Osteocyte (in vitro differentiated cells): Measurements from ENCODE around the gene FAM8A1. TPM values are rescaled to one million over a fixed set of nuclear protein-coding genes. Genes with fewer than 3 reads are reported as not detected.
A peak's percentile ranks its signal among the peaks of the same experiment; 100 is the strongest.

Experiments
- DNase-seq: peaks from one replicate; pipeline ENCODE4 v3.0.0; 2021; ENCODE audit warnings: mixed read lengths; ENCODE audit not compliant: unreplicated experiment; ENCODE audit errors: extremely low spot score
- H3K27ac Mint-ChIP-seq: one replicate; pipeline ENCODE4 v1.8.0; 2021; ENCODE audit warnings: mild to moderate bottlenecking, mixed read lengths; ENCODE audit not compliant: unreplicated experiment
- H3K27me3 Mint-ChIP-seq: one replicate; pipeline ENCODE4 v1.8.0; 2021; ENCODE audit warnings: mixed read lengths; ENCODE audit not compliant: unreplicated experiment
- H3K36me3 Mint-ChIP-seq: one replicate; pipeline ENCODE4 v1.8.0; 2021; ENCODE audit warnings: mixed read lengths; ENCODE audit not compliant: unreplicated experiment
- H3K4me1 Mint-ChIP-seq: one replicate; pipeline ENCODE4 v1.8.0; 2021; ENCODE audit warnings: mixed read lengths; ENCODE audit not compliant: unreplicated experiment
- H3K4me3 Mint-ChIP-seq: one replicate; pipeline ENCODE4 v1.8.0; 2021; ENCODE audit warnings: mild to moderate bottlenecking, moderate library complexity, mixed read lengths; ENCODE audit not compliant: unreplicated experiment
- H3K9me3 Mint-ChIP-seq: one replicate; pipeline ENCODE4 v1.8.0; 2021; ENCODE audit warnings: mixed read lengths; ENCODE audit not compliant: unreplicated experiment
- CTCF ChIP-seq: fragments of 200-600 bp; sonication (generic); IDR thresholded peaks from 2 replicates; pipeline ENCODE4 v1.5.0; 2021; ENCODE audit warnings: antibody characterized with exemption, mild to moderate bottlenecking, moderate library complexity
- total RNA-seq: library from RNA; stranded (reverse); gene quantifications from 2 replicates; pipeline ENCODE4 v1.2.1, GENCODE V29; 2021

The FAM8A1 gene
- total RNA-seq, 1 donor from 2014 or later = 32.2 TPM

DNA sequence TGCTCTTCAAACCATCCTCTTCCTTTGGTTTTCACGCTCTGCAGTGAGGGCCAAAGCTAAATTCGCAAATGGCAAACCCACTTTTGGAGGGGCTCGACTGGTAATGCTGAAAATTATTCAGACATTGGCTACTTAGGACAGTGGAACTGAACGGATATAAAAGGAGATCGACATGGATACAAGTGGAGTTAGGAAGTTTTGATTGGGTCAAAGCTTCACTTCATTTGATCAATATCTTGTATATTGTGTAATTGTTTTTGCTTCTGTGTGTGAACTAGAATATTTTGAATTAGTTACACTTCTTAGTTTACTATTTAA is 1.2 kb downstream of the FAM8A1 start:
- Mint-ChIP-seq H3K36me3 (peaks cover 28% of the 10 kb centered on the region), H3K27me3 (no peaks in the 10 kb centered on the region), H3K9me3 (peaks cover 6% of the 10 kb centered on the region), H3K4me3 (peak overlapping the region; percentile 80), H3K4me1 (peaks cover 35% of the 10 kb centered on the region), H3K27ac (peak overlapping the region; percentile 66)
- no peak for TF ChIP-seq CTCF
- no peak for DNase-seq

- no peak for DNase-seq
- Mint-ChIP-seq H3K27me3 (no peaks in the 10 kb centered on the region), H3K4me3 (no peak overlapping the region), H3K9me3 (no peaks in the 10 kb centered on the region), H3K36me3 (peaks cover 35% of the 10 kb centered on the region), H3K27ac (no peak overlapping the region), H3K4me1 (peaks cover 27% of the 10 kb centered on the region)
- TF ChIP-seq CTCF = no peak
These were observed 2.8 kb downstream of the FAM8A1 start for GRCh38 chr6:17602888-17603287.

GRCh38 chr6:17606606-17607005 is 6.5 kb downstream of the FAM8A1 start:
- no peak for DNase-seq
- H3K27ac Mint-ChIP-seq = no peak overlapping the region
- H3K36me3 Mint-ChIP-seq = peaks cover 45% of the 10 kb centered on the region
- no peak for TF ChIP-seq CTCF
- H3K4me3 Mint-ChIP-seq = no peak overlapping the region
- no peaks in the 10 kb centered on the region for H3K27me3 Mint-ChIP-seq
- no peaks in the 10 kb centered on the region for H3K9me3 Mint-ChIP-seq
- peaks cover 11% of the 10 kb centered on the region for H3K4me1 Mint-ChIP-seq

GRCh38 chr6:17610835-17611234 is 10.7 kb downstream of the FAM8A1 start:
- peaks cover 26% of the 10 kb centered on the region for H3K36me3 Mint-ChIP-seq
- no peak overlapping the region for H3K27ac Mint-ChIP-seq

DNA sequence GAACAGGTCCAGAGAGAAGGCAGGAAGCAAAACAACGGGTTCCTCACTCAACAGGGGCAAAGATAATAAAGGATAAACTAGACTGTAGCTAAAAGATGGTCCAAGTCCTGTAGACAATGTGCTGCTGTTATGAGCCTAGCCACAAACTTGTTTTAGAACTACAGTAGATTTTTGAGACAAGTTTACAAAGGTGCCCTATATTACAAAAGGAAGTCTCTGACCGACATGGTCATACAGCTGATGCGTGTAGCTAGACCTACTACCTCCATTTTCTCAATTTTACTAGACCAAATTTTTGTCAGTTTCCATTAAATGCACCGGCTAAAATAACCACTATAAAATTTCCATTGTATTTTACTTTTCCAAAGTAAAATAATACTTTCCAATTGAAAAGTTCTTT is 11.9 kb downstream of the FAM8A1 start:
- Mint-ChIP-seq H3K27ac (peak overlapping the region; percentile 21), H3K36me3 (peaks cover 24% of the 10 kb centered on the region), H3K9me3 (no peaks in the 10 kb centered on the region), H3K4me1 (no peaks in the 10 kb centered on the region), H3K4me3 (no peak overlapping the region), H3K27me3 (no peaks in the 10 kb centered on the region)
- no peak for DNase-seq
- no peak for TF ChIP-seq CTCF

More at GRCh38 chr6:17610835-17611234, 10.7 kb downstream of the FAM8A1 start:
- Mint-ChIP-seq H3K27me3 (no peaks in the 10 kb centered on the region), H3K9me3 (no peaks in the 10 kb centered on the region), H3K4me1 (no peaks in the 10 kb centered on the region), H3K4me3 (no peak overlapping the region)
- no peak for TF ChIP-seq CTCF
- DNase-seq = no peak
